ENCODE data around the gene CLTCL1.

DNA sequence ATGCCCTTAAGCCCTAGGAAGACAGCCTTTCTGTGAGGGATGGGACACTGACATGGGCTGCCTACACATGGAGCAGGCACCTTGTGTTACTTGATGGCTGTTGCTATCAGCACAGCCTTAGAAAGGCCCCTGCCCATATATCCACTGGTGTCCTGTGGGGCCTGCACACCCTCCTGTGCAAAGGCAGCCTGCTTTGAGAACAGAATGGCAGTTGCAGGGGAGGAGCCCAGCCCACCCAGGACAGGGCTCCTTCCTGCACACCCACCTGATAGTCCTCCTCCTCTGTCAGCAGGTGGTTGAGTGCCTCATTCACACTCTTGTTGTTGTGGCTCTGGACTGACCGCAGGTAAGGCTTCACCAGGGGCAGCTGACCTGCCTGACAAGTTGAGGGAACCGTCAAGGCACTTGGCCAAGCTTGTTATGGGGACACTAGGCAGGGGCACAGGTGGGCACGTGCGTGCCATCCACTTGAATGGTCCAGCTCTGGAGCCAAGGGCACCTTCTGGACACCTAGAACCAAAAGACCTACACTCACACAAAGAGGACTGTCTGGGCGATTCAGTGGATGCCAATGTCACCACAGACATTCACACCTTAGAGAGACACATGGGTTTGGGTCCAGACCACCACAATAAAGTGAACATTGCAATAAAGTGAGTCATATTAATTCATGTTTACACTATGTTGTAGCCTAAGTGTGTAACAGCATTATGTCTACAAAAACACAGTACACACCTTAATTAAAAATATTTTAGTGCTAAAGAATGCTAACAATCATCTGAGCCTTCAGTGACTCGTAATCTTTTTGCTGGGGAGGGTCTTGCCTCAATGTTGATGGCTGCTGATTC lies 103.6 kb downstream of the CLTCL1 start:
- TF ChIP-seq CTCF (IDR thresholded peaks at IDR 0.05) (no peak), POLR2AphosphoS5 (IDR thresholded peaks at IDR 0.05) (no peak)

Measured in prostate gland (tissue), 2 donors.